ENCODE data around the gene SGIP1.
"Not testable (repeated sequence)": the region's sequence is repeated elsewhere in the genome, so short reads cannot be mapped to it uniquely, and the experiment has no call there.

Gene SGIP1

DNA sequence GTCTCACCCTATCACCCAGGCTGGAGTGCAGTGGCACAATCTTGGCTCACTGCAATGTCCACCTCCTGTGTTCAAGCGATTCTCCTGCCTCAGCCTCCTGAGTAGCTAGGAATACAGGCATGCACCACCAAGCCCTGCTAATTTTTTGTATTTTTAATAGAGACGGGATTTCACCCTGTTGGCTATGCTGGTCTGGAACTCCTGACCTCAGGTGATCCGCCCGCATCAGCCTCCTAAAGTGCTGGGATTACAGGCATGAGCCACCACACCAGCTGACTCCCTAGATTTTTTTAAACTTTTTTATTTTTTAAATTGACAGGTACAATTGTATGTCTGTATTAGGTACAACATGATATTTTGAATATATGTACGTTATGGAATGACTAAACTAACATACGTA lies 200.6 kb downstream of the SGIP1 start:
- DNase-seq = not testable (repeated sequence)

- no peak for DNase-seq
Measured at GRCh38 chr1:66737836-66738235, 203.9 kb downstream of the SGIP1 start.

GRCh38 chr1:66739401-66740157 lies 205.6 kb downstream of the SGIP1 start:
- DNase-seq = no peak

GRCh38 chr1:66745451-66745850 lies 211.5 kb downstream of the SGIP1 start:
- no peak for DNase-seq

DNA sequence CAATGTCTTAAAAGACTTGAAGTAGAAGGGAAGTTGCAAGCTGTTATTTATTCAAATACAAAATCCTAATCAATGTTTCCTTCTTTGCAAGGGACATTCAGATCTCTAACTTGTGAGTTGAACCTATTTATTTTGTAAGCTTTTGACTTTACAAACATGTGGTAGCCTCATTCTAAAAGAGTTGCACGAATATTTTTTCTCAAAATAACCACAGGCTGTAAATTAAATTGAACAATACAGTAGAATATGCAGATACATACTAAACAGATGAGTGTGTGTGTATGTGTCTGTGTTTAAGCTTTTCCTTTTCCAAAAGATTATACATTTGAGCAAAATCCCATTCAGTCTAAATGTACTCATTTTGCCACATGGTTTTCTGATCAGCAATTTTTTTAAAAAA lies 213.5 kb downstream of the SGIP1 start:
- DNase-seq = no peak

DNA sequence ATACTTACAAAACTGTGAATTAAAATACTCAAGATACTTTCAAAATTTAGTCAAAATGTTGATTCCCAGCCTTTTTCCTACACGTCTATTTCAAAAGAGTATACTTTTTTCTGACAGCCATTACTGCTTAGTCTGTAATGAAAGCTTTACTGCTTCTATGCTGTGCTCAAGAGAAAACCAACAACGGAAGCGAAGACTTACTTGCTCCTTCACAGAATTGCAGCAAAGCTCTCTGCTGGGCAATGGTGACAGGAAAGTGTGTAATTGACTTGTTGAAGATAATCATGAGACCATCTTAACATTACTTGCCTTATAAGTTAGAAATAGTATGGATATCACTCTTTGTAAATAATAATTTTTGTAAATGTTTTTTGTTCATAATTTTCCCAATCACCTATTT lies 216.6 kb downstream of the SGIP1 start:
- DNase-seq = no peak

DNA sequence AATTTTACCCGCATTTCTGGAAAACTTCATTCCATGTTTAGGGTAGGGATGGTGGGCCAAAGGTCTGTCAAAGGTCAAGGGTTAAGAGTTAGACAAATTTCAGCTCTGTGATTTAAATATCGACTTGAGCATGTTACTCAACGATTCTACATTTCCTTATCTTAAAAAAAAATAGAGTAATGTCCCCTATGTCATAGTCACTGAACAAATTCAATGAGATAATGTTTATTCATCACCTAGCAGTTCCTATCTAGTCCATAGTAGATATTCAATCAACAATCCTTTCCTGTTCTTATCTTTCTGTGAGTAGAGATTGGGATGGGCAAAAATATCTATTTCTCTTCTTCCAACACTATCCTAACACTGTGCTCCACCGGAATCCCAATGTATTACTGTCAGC lies 217.2 kb downstream of the SGIP1 start:
- no peak for DNase-seq

GRCh38 chr1:66752000-66752592 lies 218.1 kb downstream of the SGIP1 start, which contains the start of gene DYNLT5:
Gene DYNLT5, plus strand, starts transcription at chr1:66752459. Its CDS starts 2,200 bp downstream, at chr1:66754659.
- DNase-seq = no peak

- no peak for DNase-seq
Measured at GRCh38 chr1:66752671-66753371, 218.9 kb downstream of the SGIP1 start.

DNA sequence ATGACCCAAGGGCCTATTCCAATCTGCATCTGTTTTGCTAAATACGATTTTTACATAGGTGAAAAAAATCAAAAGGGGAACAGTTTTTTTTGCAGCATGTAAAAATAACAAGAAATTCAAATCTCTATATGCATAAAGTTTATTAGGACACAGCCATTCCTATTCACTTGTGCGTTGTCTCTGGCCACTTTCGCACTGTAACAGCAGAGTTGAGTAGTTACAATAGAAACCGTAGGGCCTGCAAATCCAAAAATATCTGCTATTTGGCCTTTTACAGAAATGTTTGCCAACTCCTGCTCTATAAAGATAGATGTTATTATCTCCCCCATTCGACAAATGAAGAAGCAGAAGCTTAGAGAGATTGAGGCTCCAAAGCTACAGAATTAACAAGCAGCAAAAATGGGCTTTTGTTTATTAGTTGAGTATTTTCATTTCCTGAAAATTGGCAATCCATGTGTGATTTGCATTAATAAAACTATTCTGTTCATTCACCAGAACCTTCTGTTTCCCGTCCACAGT lies 223.8 kb downstream of the SGIP1 start:
- no peak for DNase-seq

GRCh38 chr1:66758241-66758755 lies 224.3 kb downstream of the SGIP1 start:
- peak; percentile 68 for DNase-seq

- no peak for DNase-seq
Measured at GRCh38 chr1:66760506-66760905, 226.6 kb downstream of the SGIP1 start.

DNA sequence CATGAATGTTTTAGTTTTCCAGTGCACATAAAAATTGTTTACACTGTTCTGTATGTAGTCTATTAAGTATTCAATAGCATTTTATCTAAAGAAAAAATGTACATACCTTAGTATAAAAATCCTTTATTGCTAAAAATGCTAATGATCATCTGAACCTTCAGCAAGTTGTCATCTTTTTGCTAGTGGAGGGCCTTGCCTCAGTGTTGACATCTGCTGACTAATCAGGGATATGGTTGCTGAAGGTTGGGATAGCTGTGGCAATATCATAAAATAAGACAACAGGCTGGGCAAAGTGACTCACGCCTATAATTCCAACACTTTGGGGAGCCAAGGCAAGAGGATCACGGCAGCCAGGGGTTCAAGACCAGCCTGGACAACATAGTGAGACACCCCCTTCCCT lies 227.3 kb downstream of the SGIP1 start:
- no peak for DNase-seq

DNA sequence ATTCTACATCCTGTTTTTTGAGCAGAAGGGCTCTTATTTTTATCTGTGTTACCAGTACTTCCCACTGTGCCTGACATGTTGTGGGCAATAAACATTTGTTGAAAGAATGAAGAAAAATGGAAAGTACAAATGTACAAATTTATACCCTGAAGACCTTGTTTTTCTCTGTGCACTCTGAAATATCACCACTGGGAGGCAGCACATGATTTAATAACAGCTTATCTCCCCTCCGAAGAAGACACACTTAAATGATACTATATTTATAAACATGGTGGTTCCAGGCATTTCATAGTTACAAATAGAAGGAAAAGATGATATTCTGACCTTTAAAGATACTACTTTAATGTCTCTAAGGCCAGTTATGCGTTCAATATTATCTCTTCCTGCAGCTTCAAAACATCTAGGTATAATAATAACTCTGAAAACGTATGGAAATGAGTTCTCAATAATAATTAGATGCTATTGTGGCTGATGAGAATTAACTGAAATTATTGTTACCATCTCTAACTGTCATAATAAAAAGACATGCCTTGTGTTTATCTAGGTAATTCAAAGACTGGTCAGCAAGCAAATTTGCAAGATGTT lies 231.1 kb downstream of the SGIP1 start:
- DNase-seq = peak; percentile 19

DNA sequence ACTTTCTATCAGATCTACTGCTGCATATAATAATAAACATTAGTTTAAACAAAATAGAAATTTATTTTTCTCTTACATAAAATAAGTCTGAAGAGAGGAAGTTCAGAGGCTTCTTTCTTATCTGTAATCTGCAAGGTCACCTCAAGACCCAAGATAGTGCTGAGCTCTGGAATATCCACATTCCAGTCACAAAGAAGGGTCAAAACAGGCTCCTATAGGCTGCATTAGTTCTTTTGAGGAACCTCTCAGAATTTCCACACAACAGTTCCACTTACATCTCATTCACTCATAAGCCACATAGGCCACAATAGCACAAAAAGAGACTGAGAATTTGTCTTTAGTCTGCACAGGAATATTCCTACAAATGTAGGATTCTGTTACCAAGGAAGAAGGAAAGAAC lies 233.7 kb downstream of the SGIP1 start:
- DNase-seq = no peak

- no peak for DNase-seq
Measured at GRCh38 chr1:66768965-66769364, 235.0 kb downstream of the SGIP1 start.

DNA sequence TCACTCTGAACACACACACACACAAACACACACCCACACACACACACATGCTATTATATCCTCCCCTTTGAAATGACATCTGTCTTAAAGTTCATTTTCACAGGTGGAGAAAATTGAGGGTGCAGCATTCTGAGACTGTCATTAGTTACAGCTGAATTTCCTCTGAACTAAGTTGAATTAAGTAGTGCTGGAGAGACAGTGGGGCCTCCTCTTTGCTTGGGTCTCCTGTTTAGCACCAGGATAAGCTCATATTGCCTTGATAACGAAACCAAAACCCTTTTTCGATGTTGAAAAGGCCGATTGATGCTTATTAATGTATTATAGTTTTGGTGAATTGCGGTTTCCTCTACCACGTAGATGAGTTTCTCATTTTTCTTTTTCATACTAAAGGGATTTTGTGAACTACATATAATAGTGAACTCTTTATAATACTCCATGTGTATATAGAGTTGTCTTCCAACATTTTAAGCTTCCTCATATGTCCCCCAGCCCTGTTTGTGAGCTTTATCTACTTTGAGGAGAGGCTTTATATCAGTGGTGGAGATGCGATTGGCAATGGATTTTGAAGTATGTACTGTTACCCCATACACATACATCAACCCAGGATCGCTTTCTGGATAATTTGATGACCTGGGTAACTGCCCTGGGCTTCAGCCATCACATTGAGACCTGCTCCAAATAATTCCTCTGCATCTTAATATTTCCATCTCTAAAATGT lies 235.7 kb downstream of the SGIP1 start:
- DNase-seq = peak; percentile 63

- DNase-seq = no peak
Measured at GRCh38 chr1:66770240-66770639, 236.3 kb downstream of the SGIP1 start.

DNA sequence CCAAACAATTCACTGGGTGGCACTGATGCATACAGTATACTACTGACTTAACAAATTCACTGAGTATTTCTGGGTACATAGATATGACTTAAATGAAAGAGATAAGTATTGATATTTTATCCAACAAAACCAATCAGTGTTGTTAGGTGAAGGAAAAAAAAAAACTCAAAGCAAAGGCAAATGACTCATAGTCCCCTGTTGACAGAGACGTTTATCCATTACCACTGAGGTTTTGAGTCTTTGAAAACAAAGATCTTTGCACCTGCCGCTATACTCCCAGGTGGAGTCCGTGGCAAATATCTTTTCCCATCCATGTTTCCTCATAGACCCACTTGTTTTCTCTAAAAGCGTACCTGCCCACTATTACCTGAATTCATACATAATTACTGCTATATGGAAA lies 236.7 kb downstream of the SGIP1 start:
- peak; percentile 3 for DNase-seq

DNA sequence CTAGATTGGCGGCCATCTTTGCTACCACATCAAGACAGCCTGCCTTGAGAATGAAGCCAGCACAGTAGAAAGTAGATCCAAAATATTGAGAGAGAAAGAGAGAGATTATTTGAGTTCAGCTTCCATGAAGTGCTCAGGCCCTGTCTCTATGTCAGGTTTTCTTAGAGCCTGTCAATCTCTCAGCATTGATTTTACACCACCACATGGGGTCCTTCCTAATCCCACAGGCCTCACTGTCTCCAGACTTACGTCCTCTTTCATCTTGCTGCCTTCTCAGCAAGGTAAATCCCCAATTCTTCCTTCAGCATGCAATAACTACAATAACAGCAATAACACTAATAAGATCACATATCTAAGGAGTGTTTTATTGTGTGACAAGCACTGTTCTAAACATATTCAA lies 239.3 kb downstream of the SGIP1 start:
- DNase-seq = no peak

DNA sequence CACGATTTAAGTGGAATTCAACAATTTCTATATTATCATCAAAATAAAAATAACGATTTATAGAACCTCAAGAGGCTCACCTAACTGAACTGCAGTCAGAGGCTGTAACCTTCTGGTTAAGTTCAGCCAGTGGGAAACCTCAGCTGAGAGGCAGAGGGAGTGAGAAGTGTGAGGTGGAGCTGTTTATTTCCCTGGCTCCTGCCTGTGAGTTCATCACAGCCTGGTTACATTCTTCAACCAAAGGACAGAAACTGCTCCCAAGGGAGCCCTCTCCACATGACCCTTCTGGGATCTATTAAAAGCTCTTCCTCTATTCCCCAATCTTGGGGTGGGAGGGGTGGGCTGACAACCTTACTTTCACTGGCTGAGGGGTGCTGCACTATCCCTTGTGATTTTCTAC lies 240.5 kb downstream of the SGIP1 start:
- DNase-seq = no peak

DNA sequence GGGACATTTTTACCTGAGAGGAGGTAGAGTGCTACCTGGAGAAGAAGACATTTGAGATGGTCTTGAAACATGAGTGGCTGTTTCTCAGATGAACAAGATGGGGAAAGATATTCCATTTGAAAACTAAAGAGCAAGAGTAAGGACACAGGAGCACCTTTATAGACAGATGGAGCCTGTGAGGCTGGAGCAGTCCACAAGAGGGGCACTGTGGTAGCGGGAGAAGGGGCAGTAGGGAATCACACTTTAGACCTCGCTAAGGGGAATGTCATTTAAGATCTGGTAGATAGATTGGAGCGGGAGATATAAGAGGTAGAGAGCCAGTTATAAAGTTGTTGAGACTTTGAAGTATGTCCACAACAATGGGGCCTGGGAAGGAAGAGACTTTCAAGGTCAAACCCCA lies 241.7 kb downstream of the SGIP1 start:
- DNase-seq = no peak

GRCh38 chr1:66777831-66778230 lies 243.9 kb downstream of the SGIP1 start:
- no peak for DNase-seq
